GM21576 (cell line): Measurements from ENCODE around the gene MAGI1.

ENCODE experiments used
- ATAC-seq: cut with Tn5 transposase; IDR thresholded peaks from one replicate; pipeline ENCODE4 v1.9.1; 2021; ENCODE audit warnings: mild to moderate bottlenecking, moderate library complexity; ENCODE audit not compliant: unreplicated experiment

MAGI1 gene

GRCh38 chr3:65313666-65314065, 725.1 kb downstream of the MAGI1 start:
- no peak for ATAC-seq

GRCh38 chr3:65305836-65306235, 732.9 kb downstream of the MAGI1 start:
- no peak for ATAC-seq
